PC-3 (cell line): ENCODE measurements around the gene ITGAL.

Source experiments
- CTCF ChIP-seq: fragments of 300-600 bp; sonication (generic); conservative IDR thresholded peaks from 2 replicates; pipeline ENCODE4 v1.5.1; 2017; ENCODE audit warnings: antibody characterized with exemption, low read depth, mild to moderate bottlenecking, low read length
- EZH2 ChIP-seq: fragments of 300-600 bp; sonication (generic); IDR thresholded peaks from one replicate; pipeline ENCODE4 v1.6.1; 2017; ENCODE audit warnings: antibody characterized with exemption, mild to moderate bottlenecking, low read length; ENCODE audit not compliant: unreplicated experiment
- EZH2phosphoT487 ChIP-seq: fragments of 300-600 bp; sonication (generic); IDR thresholded peaks from 2 replicates; pipeline ENCODE4 v1.6.1; 2018; ENCODE audit warnings: mild to moderate bottlenecking, antibody characterized with exemption, low read length, borderline replicate concordance

- TF ChIP-seq CTCF = no peak
- TF ChIP-seq EZH2phosphoT487 = no peak
- no peak for TF ChIP-seq EZH2
Observed at GRCh38 chr16:30503403-30504296, 31.1 kb downstream of the ITGAL start.
